H9 (cell line): ENCODE results near the gene MSI1. TPM values are rescaled to one million over a fixed set of nuclear protein-coding genes. Genes with fewer than 3 reads are reported as not detected.
A peak's percentile ranks its signal among the peaks of the same experiment; 100 is the strongest.

Experiments used
- DNase-seq: peaks from one replicate; pipeline ENCODE4 v3.0.0-alpha.2; 2017
- H2AFZ ChIP-seq: one replicate; pipeline ENCODE4 v1.6.1; 2013; ENCODE audit warnings: mild to moderate bottlenecking, low read length, control low read depth, moderate library complexity
- H2AK5ac ChIP-seq: 2 replicates; pipeline ENCODE4 v1.6.1; 2013; ENCODE audit warnings: low read length, control low read depth, mixed read lengths; ENCODE audit not compliant: insufficient read length
- H2BK120ac ChIP-seq: one replicate; pipeline ENCODE4 v1.6.1; 2013; ENCODE audit warnings: low read depth, mild to moderate bottlenecking, low read length, control low read depth, inconsistent platforms; ENCODE audit not compliant: poor library complexity, severe bottlenecking
- H2BK12ac ChIP-seq: 2 replicates; pipeline ENCODE4 v1.6.1; 2013; ENCODE audit warnings: low read length, control low read depth, mixed read lengths, low read depth; ENCODE audit not compliant: insufficient read length
- H2BK15ac ChIP-seq: 2 replicates; pipeline ENCODE4 v1.6.1; 2013; ENCODE audit warnings: low read depth, low read length, control low read depth
- H2BK20ac ChIP-seq: one replicate; pipeline ENCODE4 v1.6.1; 2013; ENCODE audit warnings: low read depth, mild to moderate bottlenecking, low read length, control low read depth, inconsistent platforms; ENCODE audit not compliant: poor library complexity, severe bottlenecking
- H2BK5ac ChIP-seq: 2 replicates; pipeline ENCODE4 v1.6.1; 2013; ENCODE audit warnings: low read length, control low read depth, mixed read lengths; ENCODE audit not compliant: insufficient read length
- H3K14ac ChIP-seq: 2 replicates; pipeline ENCODE4 v1.6.1; 2013; ENCODE audit warnings: low read length, control low read depth; ENCODE audit not compliant: insufficient read depth
- H3K18ac ChIP-seq: 2 replicates; pipeline ENCODE4 v1.6.1; 2013; ENCODE audit warnings: low read depth, mild to moderate bottlenecking, mixed read lengths, low read length, control low read depth; ENCODE audit not compliant: insufficient read length
- H3K23ac ChIP-seq: 2 replicates; pipeline ENCODE4 v1.6.1; 2013; ENCODE audit warnings: low read length, control low read depth, mixed read lengths, low read depth; ENCODE audit not compliant: insufficient read length
- H3K23me2 ChIP-seq: 2 replicates; pipeline ENCODE4 v1.6.1; 2013; ENCODE audit warnings: low read depth, mild to moderate bottlenecking, mixed read lengths, low read length, control low read depth; ENCODE audit not compliant: insufficient read length, poor library complexity, severe bottlenecking
- H3K27ac ChIP-seq: 2 replicates; pipeline ENCODE4 v1.5.1; 2013; ENCODE audit warnings: low read length, control low read depth, mixed read lengths, low read depth; ENCODE audit not compliant: insufficient read length
- H3K27me3 ChIP-seq: 2 replicates; pipeline ENCODE4 v1.6.1; 2013; ENCODE audit warnings: low read length, control low read depth, inconsistent platforms; ENCODE audit not compliant: insufficient read depth
- H3K4ac ChIP-seq: 2 replicates; pipeline ENCODE4 v1.6.1; 2013; ENCODE audit warnings: low read depth, mild to moderate bottlenecking, control low read depth, inconsistent platforms, low read length, moderate library complexity
- H3K4me1 ChIP-seq: 2 replicates; pipeline ENCODE4 v1.6.1; 2013; ENCODE audit warnings: low read length, control low read depth, inconsistent platforms; ENCODE audit not compliant: insufficient read depth
- H3K4me2 ChIP-seq: 2 replicates; pipeline ENCODE4 v1.6.1; 2013; ENCODE audit warnings: low read length, control low read depth, mixed read lengths; ENCODE audit not compliant: insufficient read length, insufficient read depth
- H3K56ac ChIP-seq: 2 replicates; pipeline ENCODE4 v1.6.1; 2013; ENCODE audit warnings: low read depth, mild to moderate bottlenecking, mixed read lengths, low read length, control low read depth; ENCODE audit not compliant: insufficient read length
- H3K79me1 ChIP-seq: 2 replicates; pipeline ENCODE4 v1.6.1; 2013; ENCODE audit warnings: low read depth, mild to moderate bottlenecking, moderate library complexity, low read length, control low read depth, inconsistent platforms; ENCODE audit not compliant: insufficient read depth, poor library complexity, severe bottlenecking
- H3K79me2 ChIP-seq: 2 replicates; pipeline ENCODE4 v1.6.1; 2013; ENCODE audit warnings: low read length, control low read depth, inconsistent platforms; ENCODE audit not compliant: insufficient read depth
- H3K9ac ChIP-seq: 2 replicates; pipeline ENCODE4 v1.6.1; 2013; ENCODE audit warnings: low read length, control low read depth, mixed read lengths; ENCODE audit not compliant: insufficient read length; ENCODE audit errors: extremely low read depth
- H3K9me3 ChIP-seq: one replicate; pipeline ENCODE4 v1.6.1; 2013; ENCODE audit warnings: low read depth, low read length, inconsistent platforms; ENCODE audit not compliant: control insufficient read depth
- H3T11ph ChIP-seq: one replicate; pipeline ENCODE4 v1.6.1; 2013; ENCODE audit warnings: mild to moderate bottlenecking, low read length, control low read depth, inconsistent platforms
- H4K20me1 ChIP-seq: one replicate; pipeline ENCODE4 v1.6.1; 2013; ENCODE audit not compliant: control insufficient read depth, insufficient read length, insufficient read depth
- H4K5ac ChIP-seq: 2 replicates; pipeline ENCODE4 v1.6.1; 2013; ENCODE audit warnings: low read depth, mild to moderate bottlenecking, mixed read lengths, low read length, control low read depth; ENCODE audit not compliant: insufficient read length
- H4K8ac ChIP-seq: replicated peaks from 2 replicates; pipeline ENCODE4 v1.6.1; 2013; ENCODE audit warnings: low read length, control low read depth, mixed read lengths, low read depth; ENCODE audit not compliant: insufficient read length
- H4K91ac ChIP-seq: 2 replicates; pipeline ENCODE4 v1.6.1; 2013; ENCODE audit warnings: low read depth, mild to moderate bottlenecking, moderate library complexity, mixed read lengths, low read length, control low read depth; ENCODE audit not compliant: insufficient read length
- H3K27ac Mint-ChIP-seq, 3 experiments: 2 replicates in 2 of 3; 3 replicates in 1 of 3; pipeline ENCODE4 v1.8.0; 2020 to 2021; ENCODE audit warnings: mixed read lengths in 3 of 3, mild to moderate bottlenecking in 1 of 3, moderate library complexity in 1 of 3
- H3K27me3 Mint-ChIP-seq: 2 replicates; pipeline ENCODE4 v1.8.0; 2021; ENCODE audit warnings: low read depth, mild to moderate bottlenecking, moderate library complexity, mixed read lengths
- H3K36me3 Mint-ChIP-seq, 3 experiments: 2 replicates in 2 of 3; 3 replicates in 1 of 3; pipeline ENCODE4 v1.8.0; 2020 to 2021; ENCODE audit warnings: low read depth in 3 of 3, mixed read lengths in 3 of 3; ENCODE audit not compliant: insufficient read depth in 1 of 3
- H3K4me1 Mint-ChIP-seq, 2 experiments: 2 replicates each; pipeline ENCODE4 v1.8.0; 2020; ENCODE audit warnings: mixed read lengths in 2 of 2
- H3K4me3 Mint-ChIP-seq, 2 experiments: 2 replicates in 1 of 2; 3 replicates in 1 of 2; pipeline ENCODE4 v1.8.0; 2020 to 2021; ENCODE audit warnings: mild to moderate bottlenecking in 2 of 2, mixed read lengths in 2 of 2, moderate library complexity in 1 of 2
- H3K9me3 Mint-ChIP-seq, 2 experiments: 2 replicates in 1 of 2; 3 replicates in 1 of 2; pipeline ENCODE4 v1.8.0; 2020; ENCODE audit warnings: mild to moderate bottlenecking in 2 of 2, mixed read lengths in 2 of 2, moderate library complexity in 1 of 2
- CTCF ChIP-seq: fragments of 200-600 bp; sonication (generic); conservative IDR thresholded peaks from 3 replicates; pipeline ENCODE4 v1.8.0; 2021; ENCODE audit warnings: antibody characterized with exemption, mild to moderate bottlenecking
- WGBS: extraction: QIAGEN DNeasy Blood & Tissue Kit; methylation state at CpG from one replicate; pipeline ENCODE4 v1.1.7; 2013; ENCODE audit warnings: missing lambda C conversion rate, low lambda C conversion rate, mixed read lengths; ENCODE audit not compliant: insufficient read length; ENCODE audit errors: extremely low coverage; 5-methylcytosine and 5-hydroxymethylcytosine counted together
- total RNA-seq: library from RNA; stranded (reverse); gene quantifications from 2 replicates; pipeline ENCODE4 v1.2.1, GENCODE V29; 2021

The MSI1 gene
- total RNA-seq, 1 experiment from 2014 or later: 91.5 TPM

GRCh38 chr12:120321382-120322202 is 47.4 kb downstream of the MSI1 start:
- H3K56ac ChIP-seq: no peak overlapping the region
- H3K4me2 ChIP-seq: no peak overlapping the region
- no peaks in the 10 kb centered on the region for H3K4me1 ChIP-seq
- H3K79me1 ChIP-seq: no peaks in the 10 kb centered on the region
- no peaks in the 10 kb centered on the region for H3K9me3 Mint-ChIP-seq
- H4K20me1 ChIP-seq: no peaks in the 10 kb centered on the region
- no peak overlapping the region for H3K23ac ChIP-seq
- H3K27me3 Mint-ChIP-seq: peaks cover 22% of the 10 kb centered on the region
- WGBS: no CpG with 5 or more reads among the region's 13 CpGs
- no peak for TF ChIP-seq CTCF
- no peak overlapping the region for H3K27ac ChIP-seq
- peaks cover 14 to 16% of the 10 kb centered on the region in 2 experiments for H3K4me1 Mint-ChIP-seq
- no peak overlapping the region for H2AK5ac ChIP-seq
- no peak overlapping the region for H2BK20ac ChIP-seq
- H3K23me2 ChIP-seq: peaks cover 3% of the 10 kb centered on the region
- DNase-seq: no peak
- H3K36me3 Mint-ChIP-seq: no peaks in the 10 kb centered on the region
- no peak overlapping the region for H2BK12ac ChIP-seq
- no peaks in the 10 kb centered on the region for H3K9me3 ChIP-seq
- H3K9ac ChIP-seq: peak overlapping the region; percentile 31
- no peaks in the 10 kb centered on the region for H3K79me2 ChIP-seq
- no peak overlapping the region for H2AFZ ChIP-seq
- no peak overlapping the region for H3K18ac ChIP-seq
- no peak overlapping the region for H3K4ac ChIP-seq
- H3K27me3 ChIP-seq: no peaks in the 10 kb centered on the region
- H3K27ac Mint-ChIP-seq: no peak overlapping the region
- H2BK120ac ChIP-seq: no peak overlapping the region
- no peak overlapping the region for H2BK15ac ChIP-seq
- no peak overlapping the region for H4K8ac ChIP-seq
- no peak overlapping the region for H4K5ac ChIP-seq
- H3T11ph ChIP-seq: no peak overlapping the region
- H4K91ac ChIP-seq: no peak overlapping the region
- no peak overlapping the region for H3K14ac ChIP-seq
- no peak overlapping the region; a peak in 1 of 5 replicates for H3K4me3 Mint-ChIP-seq
- no peak overlapping the region for H2BK5ac ChIP-seq
